ENCODE data around the gene STPG1.
A peak's percentile ranks its signal among the peaks of the same experiment; 100 is the strongest.

Gene STPG1

GRCh38 chr1:24341260-24341659, 72.3 kb downstream of the STPG1 start:
- no peak for DNase-seq

GRCh38 chr1:24340770-24341169, 72.8 kb downstream of the STPG1 start:
- DNase-seq: no peak

- DNase-seq: no peak
Observed at GRCh38 chr1:24339996-24340395, 73.6 kb downstream of the STPG1 start.

- DNase-seq: no peak
Observed at GRCh38 chr1:24338447-24338846, 75.1 kb downstream of the STPG1 start.

- DNase-seq: no peak
Observed at GRCh38 chr1:24337455-24337854, 76.1 kb downstream of the STPG1 start.

- no peak for DNase-seq
Observed at GRCh38 chr1:24336075-24336474, 77.5 kb downstream of the STPG1 start.

GRCh38 chr1:24331961-24332673, 81.5 kb downstream of the STPG1 start:
- DNase-seq: no peak

GRCh38 chr1:24329797-24330543, 83.6 kb downstream of the STPG1 start:
- DNase-seq: no peak

- no peak for DNase-seq
Observed at GRCh38 chr1:24329331-24329730, 84.3 kb downstream of the STPG1 start.

GRCh38 chr1:24327891-24328290, 85.7 kb downstream of the STPG1 start:
- DNase-seq: no peak

- DNase-seq: no peak
Observed at GRCh38 chr1:24327486-24327885, 86.1 kb downstream of the STPG1 start.

GRCh38 chr1:24325587-24326449, 87.8 kb downstream of the STPG1 start:
- no peak for DNase-seq

GRCh38 chr1:24324903-24325302, 88.7 kb downstream of the STPG1 start:
- DNase-seq: no peak

GRCh38 chr1:24323281-24323680, 90.3 kb downstream of the STPG1 start:
- DNase-seq: no peak

- peak; percentile 80 for DNase-seq
Observed at GRCh38 chr1:24322470-24323177, 91.0 kb downstream of the STPG1 start.

- DNase-seq: peak; percentile 80
Observed at GRCh38 chr1:24321697-24322469, 91.7 kb downstream of the STPG1 start.

GRCh38 chr1:24321126-24321525, 92.5 kb downstream of the STPG1 start:
- no peak for DNase-seq

- no peak for DNase-seq
Observed at GRCh38 chr1:24319962-24320361, 93.6 kb downstream of the STPG1 start.

GRCh38 chr1:24319312-24319863, 94.2 kb downstream of the STPG1 start, which contains the start of gene GRHL3:
Gene GRHL3, plus strand, starts transcription at chr1:24319357. Its CDS starts 195 bp downstream, at chr1:24319552.
- DNase-seq: peak; percentile 56

GRCh38 chr1:24318615-24319311, 94.8 kb downstream of the STPG1 start:
- DNase-seq: no peak
